H1 (cell line): ENCODE data around the gene FMO5. TPM values are rescaled to one million over a fixed set of nuclear protein-coding genes. Genes with fewer than 3 reads are reported as not detected.

Source experiments
- POLR2AphosphoS5 ChIP-seq: IDR thresholded peaks from 2 replicates; pipeline ENCODE4 v1.6.1; 2011; ENCODE audit warnings: low read depth, low read length
- RAD21 ChIP-seq, 2 experiments: IDR thresholded peaks in 1 of 2; conservative IDR thresholded peaks in 1 of 2; 2 replicates each; pipeline ENCODE4 v1.6.1; 2011; ENCODE audit warnings: low read depth in 2 of 2, low read length in 2 of 2, improper control_type of control experiment in 1 of 2, inconsistent platforms in 1 of 2, mild to moderate bottlenecking in 1 of 2, moderate library complexity in 1 of 2
- RBBP5 ChIP-seq: IDR thresholded peaks from 2 replicates; pipeline ENCODE4 v1.7.1; 2012; ENCODE audit warnings: low read depth, mild to moderate bottlenecking, inconsistent platforms, low read length, moderate library complexity, borderline replicate concordance
- TEAD4 ChIP-seq: IDR thresholded peaks from 2 replicates; pipeline ENCODE4 v1.6.1; 2012; ENCODE audit warnings: low read depth, low read length, inconsistent platforms, mixed read lengths
- polyA plus RNA-seq, 7 experiments: library from polyadenylated mRNA; depleted of rRNA in 3 of 7; stranded (reverse) in 5 of 7; unstranded in 2 of 7; fragments of >200 nt in 5 of 7; fragments of 200-250 nt in 2 of 7; gene quantifications; 1 replicate in 5 of 7; 2 replicates in 1 of 7; 4 replicates in 1 of 7; pipeline versions ENCODE4 v1.2.1 to v1.2.3, GENCODE V29; 2011 to 2013; ENCODE audit warnings: missing spikeins in 2 of 7, mixed read lengths in 2 of 7
- total RNA-seq: library from RNA; stranded (reverse); fragmentation: NEBNext Ultra II Directional; extraction: Animal tissue kit (Norgen Biotek cat#: 25700); gene quantifications from 2 replicates; pipeline ENCODE4 v1.2.1, GENCODE V29; 2021
- TF ChIP-seq, protein P1 (sequence below), 3 experiments: IDR thresholded peaks; 1 replicate in 2 of 3; 2 replicates in 1 of 3; pipeline versions ENCODE4 v1.5.1 to v1.6.1; 2011; ENCODE audit warnings: low read length in 3 of 3, mild to moderate bottlenecking in 3 of 3, inconsistent platforms in 2 of 3, low read depth in 1 of 3, moderate library complexity in 1 of 3; ENCODE audit not compliant: insufficient read depth in 1 of 3; ENCODE audit errors: control extremely low read depth in 1 of 3

The FMO5 gene
- total and polyA plus RNA-seq, 2 of the 8 experiments (the other 6 are each of a cell fraction or from before 2014, with no cell fraction given), result 0.27 to 0.34 TPM

DNA sequence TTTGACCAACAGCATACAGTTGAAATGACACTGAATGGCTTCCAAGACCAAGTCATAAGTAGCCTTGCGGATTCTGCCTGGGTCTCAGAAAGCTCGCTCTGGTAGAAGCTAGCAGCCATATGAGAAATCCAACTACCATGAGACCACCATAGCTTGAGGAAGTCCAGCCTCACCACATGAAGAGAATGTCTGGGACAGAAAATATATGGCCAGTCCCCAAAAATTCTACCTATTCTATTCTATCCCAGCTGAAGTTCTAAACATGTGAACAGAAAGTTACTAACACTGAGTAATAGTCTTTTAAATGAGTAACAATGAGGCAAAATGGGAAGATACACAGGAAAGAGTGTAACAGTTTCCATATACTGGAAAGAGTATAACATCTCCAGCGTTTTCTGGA lies 9.0 kb downstream of the FMO5 start (continued):
- TF ChIP-seq, protein P1, sequence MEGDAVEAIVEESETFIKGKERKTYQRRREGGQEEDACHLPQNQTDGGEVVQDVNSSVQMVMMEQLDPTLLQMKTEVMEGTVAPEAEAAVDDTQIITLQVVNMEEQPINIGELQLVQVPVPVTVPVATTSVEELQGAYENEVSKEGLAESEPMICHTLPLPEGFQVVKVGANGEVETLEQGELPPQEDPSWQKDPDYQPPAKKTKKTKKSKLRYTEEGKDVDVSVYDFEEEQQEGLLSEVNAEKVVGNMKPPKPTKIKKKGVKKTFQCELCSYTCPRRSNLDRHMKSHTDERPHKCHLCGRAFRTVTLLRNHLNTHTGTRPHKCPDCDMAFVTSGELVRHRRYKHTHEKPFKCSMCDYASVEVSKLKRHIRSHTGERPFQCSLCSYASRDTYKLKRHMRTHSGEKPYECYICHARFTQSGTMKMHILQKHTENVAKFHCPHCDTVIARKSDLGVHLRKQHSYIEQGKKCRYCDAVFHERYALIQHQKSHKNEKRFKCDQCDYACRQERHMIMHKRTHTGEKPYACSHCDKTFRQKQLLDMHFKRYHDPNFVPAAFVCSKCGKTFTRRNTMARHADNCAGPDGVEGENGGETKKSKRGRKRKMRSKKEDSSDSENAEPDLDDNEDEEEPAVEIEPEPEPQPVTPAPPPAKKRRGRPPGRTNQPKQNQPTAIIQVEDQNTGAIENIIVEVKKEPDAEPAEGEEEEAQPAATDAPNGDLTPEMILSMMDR (IDR thresholded peaks at IDR 0.05; ENCODE audit: control extremely low read depth in 1 of 3, insufficient read depth in 1 of 3, low read depth in 1 of 3, low read length in 3 of 3), result no peak
- no peak for TF ChIP-seq RBBP5
- TF ChIP-seq POLR2AphosphoS5, result no peak
- TF ChIP-seq RAD21 (IDR thresholded peaks at IDR 0.05 in 1 of 2, conservative IDR thresholded peaks at IDR 0.05 in 1 of 2; ENCODE audit: low read depth in 2 of 2, low read length in 2 of 2), result no peak
- no peak for TF ChIP-seq TEAD4
